Keratinocyte (primary cell): Measurements from ENCODE around the gene ATAD2B. TPM values are rescaled to one million over a fixed set of nuclear protein-coding genes. Genes with fewer than 3 reads are reported as not detected.

Experiments
- DNase-seq: peaks from one replicate; pipeline ENCODE4 v3.0.0-alpha.2; 2011; ENCODE audit warnings: low read depth, missing footprints, low spot score
- FAIRE-seq: peaks from 2 replicates; lab custom pipeline; 2011; peaks lifted over from hg19 to GRCh38; lab: Jason Lieb, UNC
- H2AFZ ChIP-seq: 2 replicates; pipeline ENCODE4 v1.6.0; 2012; ENCODE audit warnings: low read length, control low read depth, inconsistent platforms; ENCODE audit not compliant: control insufficient read depth
- H3K27ac ChIP-seq: 2 replicates; pipeline ENCODE4 v1.5.1; 2011; ENCODE audit warnings: low read length; ENCODE audit not compliant: control insufficient read depth, insufficient read depth
- H3K27me3 ChIP-seq: 3 replicates; pipeline ENCODE4 v1.6.0; 2011; ENCODE audit warnings: low read length; ENCODE audit not compliant: control insufficient read depth, insufficient read depth; ENCODE audit errors: extremely low read depth
- H3K36me3 ChIP-seq, 2 experiments: 2 replicates in 1 of 2; 3 replicates in 1 of 2; pipeline ENCODE4 v1.5.1; 2011; ENCODE audit warnings: low read length in 2 of 2, mild to moderate bottlenecking in 1 of 2; ENCODE audit not compliant: control insufficient read depth in 2 of 2, insufficient read depth in 2 of 2; ENCODE audit errors: extremely low read depth in 1 of 2
- H3K4me1 ChIP-seq: 3 replicates; pipeline ENCODE4 v1.5.1; 2011; ENCODE audit warnings: low read length; ENCODE audit not compliant: control insufficient read depth, insufficient read depth; ENCODE audit errors: extremely low read depth
- H3K4me2 ChIP-seq: 3 replicates; pipeline ENCODE4 v1.6.0; 2011; ENCODE audit warnings: low read depth, low read length; ENCODE audit not compliant: control insufficient read depth, insufficient read depth; ENCODE audit errors: extremely low read depth
- H3K4me3 ChIP-seq, 3 experiments: fragments of 200-600 bp in 1 of 3; sonication (generic) in 1 of 3; 2 replicates in 2 of 3; 3 replicates in 1 of 3; pipeline ENCODE4 v1.5.1; 2011 to 2016; ENCODE audit warnings: low read length in 3 of 3, mild to moderate bottlenecking in 3 of 3, control low read depth in 2 of 3, inconsistent platforms in 1 of 3, low read depth in 1 of 3, mixed read lengths in 1 of 3, mixed run types in 1 of 3, moderate library complexity in 1 of 3; ENCODE audit not compliant: control insufficient read depth in 2 of 3, insufficient read depth in 2 of 3; ENCODE audit errors: extremely low read depth in 1 of 3
- H3K79me2 ChIP-seq: 2 replicates; pipeline ENCODE4 v1.6.0; 2012; ENCODE audit warnings: low read length; ENCODE audit not compliant: control insufficient read depth, insufficient read depth
- H3K9ac ChIP-seq: 3 replicates; pipeline ENCODE4 v1.6.0; 2011; ENCODE audit warnings: low read length; ENCODE audit not compliant: control insufficient read depth, insufficient read depth; ENCODE audit errors: extremely low read depth
- H3K9me1 ChIP-seq: 3 replicates; pipeline ENCODE4 v1.6.0; 2011; ENCODE audit warnings: low read length; ENCODE audit not compliant: control insufficient read depth, insufficient read depth; ENCODE audit errors: extremely low read depth
- H3K9me3 ChIP-seq: 2 replicates; pipeline ENCODE4 v1.5.1; 2012; ENCODE audit warnings: low read depth, low read length; ENCODE audit not compliant: control insufficient read depth
- H4K20me1 ChIP-seq: 3 replicates; pipeline ENCODE4 v1.6.0; 2011; ENCODE audit warnings: low read length; ENCODE audit not compliant: control insufficient read depth, insufficient read depth; ENCODE audit errors: extremely low read depth
- EZH2 ChIP-seq: IDR thresholded peaks from one replicate; pipeline ENCODE4 v1.6.1; 2012; ENCODE audit warnings: inconsistent platforms, mild to moderate bottlenecking, low read length, moderate library complexity
- dilution Hi-C: fragments of 300-500 bp; cut with MboI; formaldehyde crosslinking; loops from one replicate; pipeline ENCODE4 v1.7.0; 2020; ENCODE audit warnings: low sequenced_read_pairs; ENCODE audit not compliant: extremely low pct_ligation_motif_present
- polyA plus RNA-seq, 5 experiments: library from polyadenylated mRNA; depleted of rRNA in 3 of 5; stranded (reverse) in 3 of 5; stranded (forward) in 1 of 5; unstranded in 1 of 5; fragments of >200 nt; gene quantifications; 1 replicate in 1 of 5; 2 replicates in 3 of 5; 3 replicates in 1 of 5; pipeline versions ENCODE4 v1.2.1 to v1.2.3, GENCODE V29; 2011 to 2012; ENCODE audit warnings: missing spikeins in 2 of 5, low read depth in 1 of 5, low replicate concordance in 1 of 5
- TF ChIP-seq, protein P1 (sequence below), 3 experiments: IDR thresholded peaks in 1 of 3; conservative IDR thresholded peaks in 1 of 3; optimal IDR thresholded peaks in 1 of 3; 2 replicates in 2 of 3; 3 replicates in 1 of 3; pipeline versions ENCODE3 to v1.5.1; 2011; ENCODE audit warnings: low read length in 3 of 3, mild to moderate bottlenecking in 3 of 3, moderate library complexity in 2 of 3, control low read depth in 1 of 3, inconsistent platforms in 1 of 3; ENCODE audit not compliant: insufficient read depth in 2 of 3; ENCODE audit errors: extremely low read depth in 1 of 3

The ATAD2B gene
- polyA plus RNA-seq, 1 donor (not counting 4 experiments of a cell fraction or from before 2014, with no cell fraction given) = 4.4 TPM

DNA sequence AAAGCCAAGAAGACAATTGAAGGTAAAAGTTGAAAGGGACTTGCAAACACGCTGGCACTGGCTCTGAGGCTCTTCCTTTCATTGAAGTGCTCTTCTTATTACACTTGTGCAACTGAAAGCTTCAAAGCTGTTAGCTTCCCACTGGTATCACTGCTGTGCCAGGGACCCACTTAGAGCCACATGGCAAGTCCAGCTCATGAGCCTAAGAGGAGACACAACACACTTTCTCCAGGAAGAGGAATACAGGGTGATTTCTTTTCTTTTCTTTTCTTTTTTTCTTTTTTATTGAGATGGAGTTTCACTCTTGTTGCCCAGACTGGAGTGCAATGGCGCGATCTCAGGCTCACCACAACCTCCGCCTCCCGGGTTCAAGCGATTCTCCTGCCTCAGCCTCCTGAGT lies 218.2 kb downstream of the ATAD2B start:
- Histone ChIP-seq H2AFZ (no peak overlapping the region), H3K27me3 (no peaks in the 10 kb centered on the region), H3K79me2 (no peaks in the 10 kb centered on the region), H3K4me1 (no peaks in the 10 kb centered on the region), H3K9ac (no peak overlapping the region), H3K9me3 (no peaks in the 10 kb centered on the region), H3K4me2 (no peak overlapping the region), H3K36me3 (peaks cover 6 to 12% of the 10 kb centered on the region in 2 experiments), H3K27ac (no peak overlapping the region), H4K20me1 (no peaks in the 10 kb centered on the region), H3K9me1 (no peaks in the 10 kb centered on the region), H3K4me3 (no peak overlapping the region)
- no peak for FAIRE-seq
- dilution Hi-C loops = no loop called here
- TF ChIP-seq EZH2 = no peak
- TF ChIP-seq, protein P1, sequence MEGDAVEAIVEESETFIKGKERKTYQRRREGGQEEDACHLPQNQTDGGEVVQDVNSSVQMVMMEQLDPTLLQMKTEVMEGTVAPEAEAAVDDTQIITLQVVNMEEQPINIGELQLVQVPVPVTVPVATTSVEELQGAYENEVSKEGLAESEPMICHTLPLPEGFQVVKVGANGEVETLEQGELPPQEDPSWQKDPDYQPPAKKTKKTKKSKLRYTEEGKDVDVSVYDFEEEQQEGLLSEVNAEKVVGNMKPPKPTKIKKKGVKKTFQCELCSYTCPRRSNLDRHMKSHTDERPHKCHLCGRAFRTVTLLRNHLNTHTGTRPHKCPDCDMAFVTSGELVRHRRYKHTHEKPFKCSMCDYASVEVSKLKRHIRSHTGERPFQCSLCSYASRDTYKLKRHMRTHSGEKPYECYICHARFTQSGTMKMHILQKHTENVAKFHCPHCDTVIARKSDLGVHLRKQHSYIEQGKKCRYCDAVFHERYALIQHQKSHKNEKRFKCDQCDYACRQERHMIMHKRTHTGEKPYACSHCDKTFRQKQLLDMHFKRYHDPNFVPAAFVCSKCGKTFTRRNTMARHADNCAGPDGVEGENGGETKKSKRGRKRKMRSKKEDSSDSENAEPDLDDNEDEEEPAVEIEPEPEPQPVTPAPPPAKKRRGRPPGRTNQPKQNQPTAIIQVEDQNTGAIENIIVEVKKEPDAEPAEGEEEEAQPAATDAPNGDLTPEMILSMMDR (optimal IDR thresholded peaks at IDR 0.05 in 1 of 3, IDR thresholded peaks at IDR 0.05 in 1 of 3, conservative IDR thresholded peaks at IDR 0.05 in 1 of 3; ENCODE audit: extremely low read depth in 1 of 3, insufficient read depth in 2 of 3, low read length in 3 of 3) = no peak
- DNase-seq = no peak

DNA sequence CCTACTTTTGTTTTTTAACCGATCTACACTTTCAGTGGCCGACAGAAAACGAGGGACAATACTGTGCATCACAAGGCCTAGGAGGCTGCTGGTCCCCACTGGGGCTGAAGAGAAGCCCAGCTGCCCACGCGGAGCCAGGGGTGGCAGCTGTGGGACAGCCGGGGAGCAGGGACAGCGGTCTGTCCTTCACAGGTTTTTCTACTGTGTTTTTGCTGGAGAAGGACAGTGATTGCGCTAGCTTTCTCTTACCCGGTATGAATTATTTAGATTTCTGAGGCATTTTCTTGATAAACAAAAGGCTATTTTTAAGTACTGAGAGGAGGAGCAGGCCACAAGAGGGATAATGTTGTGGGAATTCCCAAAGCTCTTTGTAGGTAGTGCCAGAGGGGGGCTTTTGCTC lies 219.8 kb downstream of the ATAD2B start:
- Histone ChIP-seq H3K4me2 (no peak overlapping the region), H3K27me3 (no peaks in the 10 kb centered on the region), H3K79me2 (no peaks in the 10 kb centered on the region), H2AFZ (no peak overlapping the region), H3K36me3 (peaks cover 12 to 15% of the 10 kb centered on the region in 2 experiments), H3K9me3 (no peaks in the 10 kb centered on the region), H3K9ac (no peak overlapping the region), H3K4me3 (no peak overlapping the region), H3K9me1 (no peaks in the 10 kb centered on the region), H3K4me1 (no peaks in the 10 kb centered on the region), H4K20me1 (no peaks in the 10 kb centered on the region), H3K27ac (no peak overlapping the region)
- no peak for DNase-seq
- dilution Hi-C loops = no loop called here
- no peak for FAIRE-seq
- TF ChIP-seq, protein P1 (optimal IDR thresholded peaks at IDR 0.05 in 1 of 3, IDR thresholded peaks at IDR 0.05 in 1 of 3, conservative IDR thresholded peaks at IDR 0.05 in 1 of 3; ENCODE audit: extremely low read depth in 1 of 3, insufficient read depth in 2 of 3, low read length in 3 of 3) = no peak
- no peak for TF ChIP-seq EZH2
